ENCODE measurements around the gene ABCC1. TPM values are rescaled to one million over a fixed set of nuclear protein-coding genes. Genes with fewer than 3 reads are reported as not detected.
"Not testable (repeated sequence)": the region's sequence is repeated elsewhere in the genome, so short reads cannot be mapped to it uniquely, and the experiment has no call there.

ABCC1 gene
- total and polyA plus RNA-seq, 4 donors = 8.6 to 15.5 (median 13.4) TPM

GRCh38 chr16:16184594-16184993 lies 235.2 kb downstream of the ABCC1 start:
- no peaks in the 10 kb centered on the region for H3K9me3 ChIP-seq (ENCODE audit: control insufficient read depth, insufficient read depth, low read length)
- H3K36me3 ChIP-seq (ENCODE audit: control insufficient read depth, insufficient read depth, low read length) = no peaks in the 10 kb centered on the region
- H3K4me1 ChIP-seq (ENCODE audit: control insufficient read depth, insufficient read depth, low read length) = no peaks in the 10 kb centered on the region
- DNase-seq (ENCODE audit: low read depth in 4 of 6, low spot score in 6 of 6) = no peak
- H3K27ac ChIP-seq (ENCODE audit: low read depth, low read length) = no peak overlapping the region
- WGBS (ENCODE audit: insufficient coverage) = 80% methylated on average over 4 of the region's 5 CpGs
- no peaks in the 10 kb centered on the region for H3K27me3 ChIP-seq (ENCODE audit: control insufficient read depth, insufficient read depth, low read length)
- H3K4me3 ChIP-seq (ENCODE audit: low read depth, low read length) = no peak overlapping the region

- WGBS (ENCODE audit: insufficient coverage) = 83% methylated on average over 1 of the region's 4 CpGs
- Histone ChIP-seq H3K27ac (ENCODE audit: low read depth, low read length) (no peak overlapping the region), H3K4me3 (ENCODE audit: low read depth, low read length) (no peak overlapping the region), H3K27me3 (ENCODE audit: control insufficient read depth, insufficient read depth, low read length) (no peaks in the 10 kb centered on the region), H3K4me1 (ENCODE audit: control insufficient read depth, insufficient read depth, low read length) (no peaks in the 10 kb centered on the region), H3K36me3 (ENCODE audit: control insufficient read depth, insufficient read depth, low read length) (no peaks in the 10 kb centered on the region), H3K9me3 (ENCODE audit: control insufficient read depth, insufficient read depth, low read length) (no peaks in the 10 kb centered on the region)
- DNase-seq (ENCODE audit: low read depth in 4 of 6, low spot score in 6 of 6) = no peak
Observed at GRCh38 chr16:16185095-16185494, 235.7 kb downstream of the ABCC1 start.

GRCh38 chr16:16186820-16187219 lies 237.4 kb downstream of the ABCC1 start:
- H3K9me3 ChIP-seq (ENCODE audit: control insufficient read depth, insufficient read depth, low read length) = no peaks in the 10 kb centered on the region
- no peaks in the 10 kb centered on the region for H3K36me3 ChIP-seq (ENCODE audit: control insufficient read depth, insufficient read depth, low read length)
- DNase-seq (ENCODE audit: low read depth in 4 of 6, low spot score in 6 of 6) = no peak
- no peaks in the 10 kb centered on the region for H3K27me3 ChIP-seq (ENCODE audit: control insufficient read depth, insufficient read depth, low read length)
- 95% methylated on average over 7 of the region's 11 CpGs for WGBS (ENCODE audit: insufficient coverage)
- H3K4me3 ChIP-seq (ENCODE audit: low read depth, low read length) = no peak overlapping the region
- no peak overlapping the region for H3K27ac ChIP-seq (ENCODE audit: low read depth, low read length)
- no peaks in the 10 kb centered on the region for H3K4me1 ChIP-seq (ENCODE audit: control insufficient read depth, insufficient read depth, low read length)

- H3K9me3 ChIP-seq (ENCODE audit: control insufficient read depth, insufficient read depth, low read length) = no peaks in the 10 kb centered on the region
- H3K4me1 ChIP-seq (ENCODE audit: control insufficient read depth, insufficient read depth, low read length) = no peaks in the 10 kb centered on the region
- H3K36me3 ChIP-seq (ENCODE audit: control insufficient read depth, insufficient read depth, low read length) = no peaks in the 10 kb centered on the region
- DNase-seq (ENCODE audit: low read depth in 4 of 6, low spot score in 6 of 6) = no peak
- H3K27me3 ChIP-seq (ENCODE audit: control insufficient read depth, insufficient read depth, low read length) = no peaks in the 10 kb centered on the region
- H3K4me3 ChIP-seq (ENCODE audit: low read depth, low read length) = no peak overlapping the region
- WGBS (ENCODE audit: insufficient coverage) = 86% methylated on average over 11 of the region's 13 CpGs
- H3K27ac ChIP-seq (ENCODE audit: low read depth, low read length) = no peak overlapping the region
Observed at GRCh38 chr16:16188827-16189226, 239.4 kb downstream of the ABCC1 start.

GRCh38 chr16:16189842-16190241 lies 240.4 kb downstream of the ABCC1 start:
- H3K9me3 ChIP-seq (ENCODE audit: control insufficient read depth, insufficient read depth, low read length) = no peaks in the 10 kb centered on the region
- DNase-seq (ENCODE audit: low read depth in 4 of 6, low spot score in 6 of 6) = no peak
- 90% methylated on average over 5 of the region's 8 CpGs for WGBS (ENCODE audit: insufficient coverage)
- no peak overlapping the region for H3K4me3 ChIP-seq (ENCODE audit: low read depth, low read length)
- no peaks in the 10 kb centered on the region for H3K36me3 ChIP-seq (ENCODE audit: control insufficient read depth, insufficient read depth, low read length)
- H3K4me1 ChIP-seq (ENCODE audit: control insufficient read depth, insufficient read depth, low read length) = no peaks in the 10 kb centered on the region
- H3K27me3 ChIP-seq (ENCODE audit: control insufficient read depth, insufficient read depth, low read length) = no peaks in the 10 kb centered on the region
- H3K27ac ChIP-seq (ENCODE audit: low read depth, low read length) = no peak overlapping the region

- no peak for DNase-seq (ENCODE audit: low read depth in 4 of 6, low spot score in 6 of 6)
- WGBS (ENCODE audit: insufficient coverage) = 86% methylated on average over 2 of the region's 5 CpGs
- Histone ChIP-seq H3K27me3 (ENCODE audit: control insufficient read depth, insufficient read depth, low read length) (no peaks in the 10 kb centered on the region), H3K27ac (ENCODE audit: low read depth, low read length) (no peak overlapping the region), H3K4me3 (ENCODE audit: low read depth, low read length) (no peak overlapping the region), H3K36me3 (ENCODE audit: control insufficient read depth, insufficient read depth, low read length) (no peaks in the 10 kb centered on the region), H3K9me3 (ENCODE audit: control insufficient read depth, insufficient read depth, low read length) (no peaks in the 10 kb centered on the region), H3K4me1 (ENCODE audit: control insufficient read depth, insufficient read depth, low read length) (no peaks in the 10 kb centered on the region)
Observed at GRCh38 chr16:16190546-16190945, 241.1 kb downstream of the ABCC1 start.

GRCh38 chr16:16190966-16191365 lies 241.6 kb downstream of the ABCC1 start:
- WGBS (ENCODE audit: insufficient coverage) = 87% methylated on average over 7 of the region's 12 CpGs
- not testable (repeated sequence) for H3K9me3 ChIP-seq (ENCODE audit: control insufficient read depth, insufficient read depth, low read length); H3K36me3 ChIP-seq (ENCODE audit: control insufficient read depth, insufficient read depth, low read length); H3K27ac ChIP-seq (ENCODE audit: low read depth, low read length); H3K4me1 ChIP-seq (ENCODE audit: control insufficient read depth, insufficient read depth, low read length); H3K4me3 ChIP-seq (ENCODE audit: low read depth, low read length); DNase-seq (ENCODE audit: low read depth in 4 of 6, low spot score in 6 of 6); H3K27me3 ChIP-seq (ENCODE audit: control insufficient read depth, insufficient read depth, low read length)

GRCh38 chr16:16191493-16192167 lies 242.2 kb downstream of the ABCC1 start:
- 60% methylated on average over 8 of the region's 8 CpGs for WGBS (ENCODE audit: insufficient coverage)
- Histone ChIP-seq H3K4me3 (ENCODE audit: low read depth, low read length) (no peak overlapping the region), H3K27ac (ENCODE audit: low read depth, low read length) (no peak overlapping the region), H3K9me3 (ENCODE audit: control insufficient read depth, insufficient read depth, low read length) (no peaks in the 10 kb centered on the region), H3K27me3 (ENCODE audit: control insufficient read depth, insufficient read depth, low read length) (no peaks in the 10 kb centered on the region), H3K36me3 (ENCODE audit: control insufficient read depth, insufficient read depth, low read length) (no peaks in the 10 kb centered on the region), H3K4me1 (ENCODE audit: control insufficient read depth, insufficient read depth, low read length) (no peaks in the 10 kb centered on the region)
- peak in 1 of 6 donors; percentile 9 for DNase-seq (ENCODE audit: low read depth in 4 of 6, low spot score in 6 of 6)

Other genes starting within 250 kb of the ABCC1 start
- 10 to 100 TPM in 1 of 2 donors, 1 to 10 TPM in 1; 3.6 to 10.6 TPM for gene MYH11, start 92.6 kb upstream of the ABCC1 start, total RNA-seq
- 1 to 10 TPM in 1 of 2 donors, under 1 TPM in 1; 0.93 to 3.4 TPM for gene MYH11, start 92.6 kb upstream of the ABCC1 start, polyA plus RNA-seq (ENCODE audit: insufficient read length in 2 of 2)
- gene CEP20, start 61.0 kb upstream of the ABCC1 start, total RNA-seq = 10 to 100 TPM; 27.8 to 36.3 TPM
- gene CEP20, start 61.0 kb upstream of the ABCC1 start, polyA plus RNA-seq (ENCODE audit: insufficient read length in 2 of 2) = 10 to 100 TPM; 23.2 to 24.0 TPM

Data from spinal cord (tissue), 10 donors.